Activated T-cell treated with anti-CD3 and anti-CD28 coated beads, Interleukin-2, amount 50 U/mL, for 4 hours (primary cell): ENCODE measurements around the gene COL25A1. TPM values are rescaled to one million over a fixed set of nuclear protein-coding genes. Genes with fewer than 3 reads are reported as not detected.

Experiments used
- ATAC-seq, 2 donors: fragments of 200-7000 bp; cut with Tn5 transposase; one replicate each; pipeline ENCODE4 v1.10.0; 2021
- DNase-seq: peaks from one replicate; pipeline ENCODE4 v3.0.0-alpha.2; 2020
- H3K27me3 Mint-ChIP-seq: one replicate; pipeline ENCODE4 v1.8.0; 2021; ENCODE audit warnings: low read depth, mixed read lengths
- H3K36me3 Mint-ChIP-seq: one replicate; pipeline ENCODE4 v1.8.0; 2022; ENCODE audit warnings: mixed read lengths; ENCODE audit not compliant: insufficient read depth
- H3K4me1 Mint-ChIP-seq: one replicate; pipeline ENCODE4 v1.8.0; 2021; ENCODE audit warnings: low read depth, mixed read lengths
- H3K4me3 Mint-ChIP-seq: one replicate; pipeline ENCODE4 v1.8.0; 2021; ENCODE audit warnings: mild to moderate bottlenecking, moderate library complexity, mixed read lengths
- H3K9me3 Mint-ChIP-seq: one replicate; pipeline ENCODE4 v1.8.0; 2021; ENCODE audit warnings: mixed read lengths
- total RNA-seq, 3 donors: library from RNA; stranded (reverse); gene quantifications; one replicate each; pipeline ENCODE4 v1.2.1, GENCODE V29; 2021

Gene COL25A1
- total RNA-seq, 3 donors from 2014 or later, result 0.05 TPM; not detected in 2

DNA sequence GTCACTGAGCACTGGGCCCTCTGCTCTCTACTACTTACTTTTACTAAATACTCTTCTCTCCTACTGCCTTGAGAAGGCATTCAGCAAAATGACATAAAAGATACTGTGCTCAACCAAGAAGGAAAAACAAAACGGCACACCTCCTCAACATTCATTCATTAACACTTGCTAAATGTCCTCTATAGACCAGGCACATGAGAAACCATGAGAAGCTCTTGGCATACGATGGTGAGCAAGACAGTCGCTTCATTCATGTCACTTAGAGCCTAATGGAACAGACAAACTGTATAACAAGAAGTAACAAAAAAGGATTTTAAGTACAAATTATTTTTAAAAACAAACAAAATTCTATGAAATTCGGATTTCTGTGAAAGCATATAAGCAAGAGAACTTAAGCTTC, 38.7 kb downstream of the COL25A1 start:
- ATAC-seq (no peak), DNase-seq (no peak)
- no peaks in the 10 kb centered on the region for H3K9me3 Mint-ChIP-seq
- no peaks in the 10 kb centered on the region for H3K4me1 Mint-ChIP-seq
- H3K36me3 Mint-ChIP-seq, result no peaks in the 10 kb centered on the region
- no peak overlapping the region for H3K4me3 Mint-ChIP-seq
- H3K27me3 Mint-ChIP-seq, result peaks cover 11% of the 10 kb centered on the region

GRCh38 chr4:109256818-109257217, 45.6 kb downstream of the COL25A1 start:
- no peaks in the 10 kb centered on the region for H3K4me1 Mint-ChIP-seq
- DNase-seq, result no peak
- ATAC-seq, result no peak
- no peak overlapping the region for H3K4me3 Mint-ChIP-seq
- H3K36me3 Mint-ChIP-seq, result no peaks in the 10 kb centered on the region
- peaks cover 2% of the 10 kb centered on the region for H3K27me3 Mint-ChIP-seq
- H3K9me3 Mint-ChIP-seq, result no peaks in the 10 kb centered on the region

GRCh38 chr4:109254845-109255244, 47.6 kb downstream of the COL25A1 start:
- no peak overlapping the region for H3K4me3 Mint-ChIP-seq
- DNase-seq (no peak), ATAC-seq (no peak)
- H3K9me3 Mint-ChIP-seq, result no peaks in the 10 kb centered on the region
- peaks cover 4% of the 10 kb centered on the region for H3K27me3 Mint-ChIP-seq
- no peaks in the 10 kb centered on the region for H3K4me1 Mint-ChIP-seq
- no peaks in the 10 kb centered on the region for H3K36me3 Mint-ChIP-seq

GRCh38 chr4:109251396-109251795, 51.1 kb downstream of the COL25A1 start:
- Mint-ChIP-seq H3K27me3 (peaks cover 6% of the 10 kb centered on the region), H3K4me3 (no peak overlapping the region), H3K4me1 (no peaks in the 10 kb centered on the region), H3K9me3 (no peaks in the 10 kb centered on the region), H3K36me3 (no peaks in the 10 kb centered on the region)
- DNase-seq (no peak), ATAC-seq (no peak)

DNA sequence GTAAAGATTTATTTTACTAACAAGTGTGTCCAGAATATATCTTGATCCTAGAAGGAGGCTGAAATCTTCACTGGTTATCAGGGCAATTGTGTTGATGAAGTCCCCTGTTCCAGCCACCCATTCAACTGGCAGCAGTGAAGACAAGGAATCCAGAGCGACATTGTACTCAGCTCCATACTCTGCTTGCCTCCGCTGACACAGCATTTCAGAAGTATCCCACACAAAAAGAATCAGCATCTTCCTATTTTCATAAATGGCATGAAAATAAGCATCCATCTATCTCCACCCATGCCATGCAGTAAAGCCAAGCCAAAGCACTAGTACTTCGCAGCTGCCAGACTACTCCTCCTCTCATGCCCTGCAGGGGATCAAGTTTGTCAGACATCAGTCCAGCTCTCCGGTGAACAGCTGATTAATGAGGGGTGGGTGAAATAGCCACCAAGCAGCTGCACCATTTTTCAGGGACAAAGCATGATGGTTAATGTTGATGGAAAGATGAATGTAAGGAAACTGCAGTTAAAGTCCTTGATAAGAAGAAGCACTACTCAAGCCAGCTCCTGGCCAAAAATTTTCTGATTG, 54.0 kb downstream of the COL25A1 start:
- no peak for ATAC-seq
- no peaks in the 10 kb centered on the region for H3K36me3 Mint-ChIP-seq
- peaks cover 6% of the 10 kb centered on the region for H3K27me3 Mint-ChIP-seq
- H3K9me3 Mint-ChIP-seq, result no peaks in the 10 kb centered on the region
- no peak for DNase-seq
- H3K4me3 Mint-ChIP-seq, result no peak overlapping the region
- H3K4me1 Mint-ChIP-seq, result no peaks in the 10 kb centered on the region

DNA sequence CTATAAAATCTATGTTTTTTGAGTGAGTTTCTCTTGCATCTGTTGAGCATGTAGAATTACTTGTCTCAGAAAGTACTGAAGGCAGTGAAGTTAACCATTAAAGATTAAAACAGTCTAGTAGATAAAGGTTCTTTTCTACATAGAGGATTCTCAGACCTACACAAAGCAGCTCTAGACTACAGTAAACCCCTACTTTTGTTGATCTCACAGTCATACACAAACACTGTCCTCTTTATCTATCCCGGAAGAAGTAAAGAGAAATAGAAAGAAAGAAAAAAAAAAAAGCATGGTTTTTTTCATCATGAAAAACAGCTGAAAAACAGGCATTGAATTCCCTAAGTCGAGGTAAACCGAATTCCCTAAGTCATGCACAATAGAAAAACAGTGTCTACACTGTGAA, 58.6 kb downstream of the COL25A1 start:
- H3K4me3 Mint-ChIP-seq, result no peak overlapping the region
- H3K9me3 Mint-ChIP-seq, result no peaks in the 10 kb centered on the region
- H3K4me1 Mint-ChIP-seq, result no peaks in the 10 kb centered on the region
- DNase-seq, result no peak
- ATAC-seq, result no peak
- no peaks in the 10 kb centered on the region for H3K36me3 Mint-ChIP-seq
- peaks cover 9% of the 10 kb centered on the region for H3K27me3 Mint-ChIP-seq

DNA sequence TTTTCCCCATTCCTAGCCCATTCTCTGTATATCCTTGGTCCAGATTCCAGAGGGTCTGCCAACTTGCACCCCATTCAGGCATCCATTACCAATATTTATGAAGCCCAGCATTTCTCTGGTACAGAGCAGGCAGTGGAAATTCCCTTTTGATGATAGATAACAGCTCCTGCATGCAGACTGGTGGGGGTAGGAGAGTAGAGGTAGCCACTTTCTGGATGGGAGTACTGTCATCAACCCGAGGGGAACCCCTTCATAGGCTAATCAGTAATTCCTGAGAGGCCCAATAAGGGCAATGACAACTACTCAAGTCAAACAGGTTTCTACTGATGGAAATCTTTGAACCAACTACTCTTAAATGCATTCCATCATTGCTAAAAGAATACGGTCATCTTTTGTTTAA, 63.7 kb downstream of the COL25A1 start:
- Mint-ChIP-seq H3K36me3 (no peaks in the 10 kb centered on the region), H3K9me3 (peaks cover 14% of the 10 kb centered on the region), H3K27me3 (peaks cover 10% of the 10 kb centered on the region), H3K4me1 (no peaks in the 10 kb centered on the region), H3K4me3 (no peak overlapping the region)
- DNase-seq (no peak), ATAC-seq (no peak)

DNA sequence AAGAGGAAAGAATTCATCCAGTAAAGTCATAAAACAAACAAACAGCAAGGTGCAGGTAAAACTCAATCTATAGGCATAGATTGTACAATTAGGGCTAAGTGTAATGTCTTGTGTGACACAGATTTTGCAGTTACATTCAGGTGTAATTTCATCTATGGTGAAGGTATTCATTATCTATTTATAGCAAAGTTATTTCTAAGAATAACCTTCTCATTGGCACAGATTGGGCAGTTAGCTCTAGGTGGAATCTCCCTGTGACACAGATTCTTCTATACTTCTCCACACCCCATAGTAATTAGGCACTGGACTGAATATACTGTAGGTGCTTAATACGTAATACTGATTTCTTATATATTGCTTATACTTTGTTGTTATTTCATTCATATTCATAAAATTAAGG, 66.8 kb downstream of the COL25A1 start:
- DNase-seq, result no peak
- ATAC-seq, result no peak
- Mint-ChIP-seq H3K27me3 (peaks cover 2% of the 10 kb centered on the region), H3K36me3 (no peaks in the 10 kb centered on the region), H3K4me1 (no peaks in the 10 kb centered on the region), H3K4me3 (no peak overlapping the region), H3K9me3 (peaks cover 14% of the 10 kb centered on the region)

DNA sequence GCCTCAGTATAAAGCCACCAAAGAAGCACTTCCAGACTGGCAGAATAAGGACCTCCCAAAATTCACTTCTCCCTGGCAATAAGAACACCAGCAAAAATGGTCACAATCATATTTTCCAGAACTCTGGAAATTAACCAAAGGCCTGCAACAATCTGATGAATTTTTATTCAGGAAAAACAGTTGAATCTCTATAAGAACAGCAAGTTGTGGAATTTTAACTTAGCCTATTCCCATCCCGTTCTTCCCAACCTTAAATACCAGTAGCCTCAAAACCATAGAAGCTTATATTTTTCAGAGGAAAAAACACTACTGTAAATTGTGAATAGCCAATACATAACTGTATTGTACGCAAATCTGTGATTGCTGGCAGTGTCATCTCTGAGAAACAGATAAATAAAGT, 67.9 kb downstream of the COL25A1 start:
- Mint-ChIP-seq H3K4me3 (no peak overlapping the region), H3K9me3 (peaks cover 14% of the 10 kb centered on the region), H3K4me1 (no peaks in the 10 kb centered on the region), H3K36me3 (no peaks in the 10 kb centered on the region), H3K27me3 (peaks cover 2% of the 10 kb centered on the region)
- no peak for DNase-seq
- ATAC-seq, result no peak

DNA sequence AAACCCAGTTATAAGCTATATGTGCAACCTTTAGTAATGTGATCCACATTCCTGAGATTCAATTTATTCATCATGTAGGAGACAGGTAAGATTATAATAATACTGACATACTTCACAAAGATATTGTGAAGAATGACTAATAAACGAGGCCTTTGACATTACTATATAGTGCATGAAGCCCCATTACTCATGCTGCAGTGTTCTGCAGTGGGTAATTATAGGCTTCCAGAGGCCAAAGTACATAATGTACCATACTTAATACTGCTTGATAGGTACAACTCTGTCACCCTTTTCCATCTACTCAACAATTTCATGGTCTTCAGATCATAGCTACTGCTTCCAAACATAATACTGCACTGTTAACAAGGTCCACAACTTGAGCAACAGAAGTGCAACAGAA, 68.9 kb downstream of the COL25A1 start:
- ATAC-seq, result no peak
- no peaks in the 10 kb centered on the region for H3K4me1 Mint-ChIP-seq
- no peak for DNase-seq
- H3K36me3 Mint-ChIP-seq, result no peaks in the 10 kb centered on the region
- H3K9me3 Mint-ChIP-seq, result peaks cover 14% of the 10 kb centered on the region
- H3K27me3 Mint-ChIP-seq, result peaks cover 2% of the 10 kb centered on the region
- no peak overlapping the region for H3K4me3 Mint-ChIP-seq

DNA sequence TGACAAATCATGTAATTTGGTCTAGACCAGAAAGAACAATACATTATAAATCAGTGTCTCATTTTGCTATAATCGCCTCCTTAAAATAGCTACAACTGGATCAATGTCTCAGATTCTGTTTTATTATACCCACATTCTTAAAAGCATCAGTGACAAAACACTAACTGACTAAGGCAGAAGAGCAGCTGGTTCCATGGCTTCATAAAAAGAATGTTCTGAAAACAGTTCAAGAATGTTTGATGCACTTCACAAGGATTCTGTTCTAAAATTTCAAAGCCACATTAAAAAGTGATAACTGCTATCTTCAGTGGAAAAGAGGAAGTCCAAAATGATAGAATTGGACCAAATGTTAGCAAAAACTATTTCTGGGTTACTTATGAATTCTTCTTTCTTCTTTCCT, 69.8 kb downstream of the COL25A1 start:
- Mint-ChIP-seq H3K36me3 (no peaks in the 10 kb centered on the region), H3K4me1 (no peaks in the 10 kb centered on the region), H3K27me3 (peaks cover 2% of the 10 kb centered on the region), H3K9me3 (peaks cover 14% of the 10 kb centered on the region), H3K4me3 (no peak overlapping the region)
- no peak for ATAC-seq
- no peak for DNase-seq

DNA sequence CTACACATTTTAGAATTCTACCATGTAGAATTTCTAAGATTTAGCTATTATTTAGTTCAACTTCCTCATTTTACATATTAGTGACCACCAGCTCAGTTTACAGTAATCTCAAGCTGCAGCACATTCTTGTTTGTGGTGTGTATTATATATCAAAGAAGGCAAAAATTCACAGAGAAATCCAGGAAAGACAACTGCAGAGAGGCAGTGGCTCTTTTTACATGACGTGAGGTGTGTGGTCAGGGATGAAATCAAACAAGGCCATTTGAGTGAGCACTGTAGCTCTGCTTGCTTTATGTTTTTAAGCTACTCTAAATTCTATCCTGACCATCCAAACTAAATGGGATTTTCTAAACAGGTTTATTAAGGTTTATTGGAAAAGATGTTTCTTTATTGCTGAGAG, 71.1 kb downstream of the COL25A1 start:
- ATAC-seq (no peak), DNase-seq (no peak)
- Mint-ChIP-seq H3K4me1 (no peaks in the 10 kb centered on the region), H3K27me3 (no peaks in the 10 kb centered on the region), H3K9me3 (peaks cover 14% of the 10 kb centered on the region), H3K36me3 (no peaks in the 10 kb centered on the region), H3K4me3 (no peak overlapping the region)

DNA sequence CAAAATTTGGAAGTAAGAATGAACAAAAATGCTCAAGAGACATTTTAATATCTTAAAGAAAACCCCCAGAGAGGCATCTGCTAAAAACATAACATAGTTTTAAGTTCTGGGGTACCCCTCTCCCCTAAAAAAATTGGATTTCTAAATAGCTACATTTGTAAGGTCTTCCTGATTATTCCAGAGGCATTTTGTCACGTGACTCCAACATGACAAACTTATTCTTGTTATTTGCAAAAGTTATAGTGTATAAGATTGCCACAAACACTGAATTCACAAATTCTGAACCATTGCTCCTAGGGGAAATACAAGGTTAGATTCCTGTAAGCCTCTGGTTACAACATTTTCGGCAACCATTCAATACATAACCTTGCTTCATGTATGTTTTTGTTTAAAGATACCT, 73.4 kb downstream of the COL25A1 start:
- DNase-seq, result no peak
- no peaks in the 10 kb centered on the region for H3K27me3 Mint-ChIP-seq
- H3K4me1 Mint-ChIP-seq, result no peaks in the 10 kb centered on the region

DNA sequence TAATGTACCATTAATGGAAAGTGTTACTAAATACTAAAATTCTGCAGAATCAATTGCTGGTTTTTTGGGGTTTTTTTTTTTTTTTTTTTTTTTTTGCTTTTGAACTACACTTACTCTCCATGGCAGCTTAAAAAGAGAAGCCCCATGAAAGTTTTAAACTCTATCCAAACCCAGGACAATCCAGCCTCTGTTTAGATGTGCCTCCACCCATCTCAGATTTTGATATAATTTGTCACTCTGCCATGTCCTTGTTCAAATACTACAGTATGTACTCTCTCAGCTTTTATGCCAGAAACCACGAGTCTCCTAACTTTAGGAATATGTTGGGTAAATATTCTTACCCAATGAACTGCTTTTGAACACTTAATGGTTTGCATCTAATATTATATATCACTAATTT, 84.2 kb downstream of the COL25A1 start:
- no peak overlapping the region for H3K4me3 Mint-ChIP-seq
- no peaks in the 10 kb centered on the region for H3K36me3 Mint-ChIP-seq
- DNase-seq, result no peak
- H3K27me3 Mint-ChIP-seq, result peaks cover 5% of the 10 kb centered on the region
- no peak for ATAC-seq
- no peaks in the 10 kb centered on the region for H3K9me3 Mint-ChIP-seq
- H3K4me1 Mint-ChIP-seq, result no peaks in the 10 kb centered on the region

More for the DNA sequence above, 73.4 kb downstream of the COL25A1 start:
- Mint-ChIP-seq H3K4me3 (no peak overlapping the region), H3K9me3 (no peaks in the 10 kb centered on the region), H3K36me3 (no peaks in the 10 kb centered on the region)
- ATAC-seq, result no peak

- DNase-seq, result no peak
- Mint-ChIP-seq H3K4me1 (no peaks in the 10 kb centered on the region), H3K36me3 (no peaks in the 10 kb centered on the region), H3K9me3 (no peaks in the 10 kb centered on the region), H3K4me3 (no peak overlapping the region), H3K27me3 (peaks cover 5% of the 10 kb centered on the region)
- no peak for ATAC-seq
These were observed 86.3 kb downstream of the COL25A1 start for GRCh38 chr4:109216085-109216696.
